GM18909 (cell line): Measurements from ENCODE around the gene SFXN1.
"Not testable (repeated sequence)": the region's sequence is repeated elsewhere in the genome, so short reads cannot be mapped to it uniquely, and the experiment has no call there.

Experiments
- ATAC-seq: cut with Tn5 transposase; IDR thresholded peaks from one replicate; pipeline ENCODE4 v1.9.1; 2021; ENCODE audit warnings: mild to moderate bottlenecking; ENCODE audit not compliant: unreplicated experiment, poor library complexity

Gene SFXN1

GRCh38 chr5:175535331-175535730 is 57.0 kb downstream of the SFXN1 start:
- ATAC-seq = not testable (repeated sequence)

DNA sequence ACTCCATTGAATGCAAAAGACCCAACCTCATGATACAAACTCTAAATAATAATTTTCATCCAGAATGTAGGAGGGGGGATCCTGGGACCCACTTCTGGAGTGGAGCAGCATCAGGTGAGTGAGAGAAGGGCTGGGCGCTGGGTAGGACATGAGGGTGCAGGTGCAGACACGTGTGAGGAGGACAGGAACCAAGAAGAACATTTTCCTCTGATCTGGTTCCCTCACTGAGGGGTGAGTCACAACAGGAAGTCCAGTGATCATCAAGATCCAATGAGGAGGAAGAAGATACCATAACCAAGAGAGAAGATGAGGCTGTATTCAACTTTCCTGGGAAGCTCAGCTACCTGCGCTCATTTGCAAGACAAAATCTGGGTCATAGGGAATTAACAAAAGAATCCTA is 57.4 kb downstream of the SFXN1 start:
- no peak for ATAC-seq

- no peak for ATAC-seq
Observed at GRCh38 chr5:175538576-175538975, 60.2 kb downstream of the SFXN1 start.

DNA sequence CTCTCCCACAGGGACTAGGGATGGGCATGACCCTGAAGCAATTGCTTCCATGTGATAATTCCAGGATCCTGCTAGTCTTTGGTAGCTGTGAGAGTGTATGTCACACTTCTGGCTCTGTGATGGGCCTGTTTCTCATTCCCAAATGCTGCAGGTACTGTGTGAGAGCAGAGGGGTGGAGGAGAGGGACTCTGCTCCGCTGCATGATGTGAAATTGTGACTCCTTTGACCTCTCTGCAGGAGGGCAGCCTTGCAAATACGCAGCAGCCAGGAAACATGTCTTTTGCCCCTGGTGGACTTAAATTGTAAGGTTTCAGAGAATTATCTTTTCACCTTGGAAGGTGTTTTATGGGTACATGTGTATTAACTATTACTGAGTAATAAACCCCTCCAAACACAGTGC is 61.6 kb downstream of the SFXN1 start:
- ATAC-seq = no peak

GRCh38 chr5:175541264-175541663 is 62.9 kb downstream of the SFXN1 start:
- ATAC-seq = no peak

- ATAC-seq = no peak
Observed at GRCh38 chr5:175542232-175542965, 64.0 kb downstream of the SFXN1 start.

- ATAC-seq = no peak
Observed at GRCh38 chr5:175542966-175543235, 64.5 kb downstream of the SFXN1 start.

GRCh38 chr5:175544108-175544511 is 65.8 kb downstream of the SFXN1 start:
- no peak for ATAC-seq

DNA sequence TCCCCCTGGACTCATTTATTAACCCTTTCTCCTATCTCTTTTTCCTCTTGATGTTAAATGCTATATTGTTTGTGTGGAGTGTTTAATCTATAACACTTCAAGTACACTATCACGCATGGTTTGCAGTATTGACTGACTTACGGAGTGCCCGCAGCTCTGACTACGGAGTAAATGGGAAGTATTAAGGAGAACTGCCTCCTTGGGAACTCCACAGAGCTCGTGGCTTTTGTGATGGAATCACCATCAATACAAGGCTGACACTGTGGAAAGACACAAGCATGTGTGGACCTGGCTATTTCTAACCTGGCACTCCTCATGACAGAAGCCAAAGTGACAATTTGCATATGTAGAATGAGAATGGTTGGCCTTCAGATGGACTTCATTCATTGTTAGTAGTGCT is 66.2 kb downstream of the SFXN1 start:
- ATAC-seq = no peak

DNA sequence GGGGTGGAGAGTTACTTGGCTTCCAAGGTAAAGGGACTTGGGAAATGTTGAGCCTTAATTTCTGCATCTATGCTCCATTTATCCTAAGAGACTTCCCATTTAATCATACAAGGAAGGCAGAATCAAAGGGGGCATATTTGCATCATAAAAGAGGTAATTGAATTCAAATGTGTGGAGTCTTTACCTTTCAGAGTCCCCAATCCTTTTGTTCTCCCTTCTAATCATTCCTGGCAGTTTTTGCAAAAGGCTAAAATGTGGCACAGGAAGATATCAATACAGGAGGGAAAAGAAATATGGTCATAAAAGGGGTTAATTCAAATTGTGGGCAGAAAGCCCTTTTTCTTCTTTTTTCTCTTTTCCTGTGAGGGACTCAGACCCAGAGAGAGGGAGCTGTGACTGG is 69.5 kb downstream of the SFXN1 start:
- no peak for ATAC-seq

DNA sequence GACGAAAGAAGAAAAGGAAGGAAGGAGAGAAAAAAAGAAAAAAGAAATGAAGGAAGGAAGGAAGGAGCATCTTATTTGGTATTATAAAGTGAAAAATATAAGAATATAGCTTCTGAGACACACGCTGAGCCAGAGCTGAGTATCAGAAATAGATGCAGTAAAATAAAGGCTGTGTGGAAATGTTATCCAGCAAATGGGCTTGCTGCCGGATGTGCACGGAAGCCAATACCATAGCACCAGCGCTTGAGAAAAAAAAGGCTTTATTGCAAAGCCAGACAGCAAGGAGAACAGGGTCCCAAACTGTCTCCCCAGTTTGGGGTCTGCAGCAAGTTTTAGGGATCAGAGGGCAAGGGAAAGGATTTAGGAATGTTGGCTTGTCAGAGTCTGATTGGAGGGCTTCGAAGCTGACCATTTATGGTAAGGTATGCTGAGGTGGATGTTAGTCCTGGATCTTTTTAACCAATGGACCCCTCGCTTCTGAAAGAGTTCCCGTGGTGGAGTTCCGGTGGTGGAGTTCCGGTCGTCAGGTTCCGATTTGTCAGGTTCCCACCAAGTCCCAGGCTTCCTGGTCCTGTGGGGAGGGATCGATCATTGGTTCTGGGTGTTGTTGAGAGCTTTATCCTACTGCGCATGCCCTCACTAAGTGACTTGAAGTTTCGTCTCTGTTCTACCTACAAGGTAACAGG is 70.4 kb downstream of the SFXN1 start:
- no peak for ATAC-seq

- no peak for ATAC-seq
Observed at GRCh38 chr5:175550055-175550805, 71.9 kb downstream of the SFXN1 start.

- no peak for ATAC-seq
Observed at GRCh38 chr5:175551266-175551665, 72.9 kb downstream of the SFXN1 start.

GRCh38 chr5:175554296-175554695 is 75.9 kb downstream of the SFXN1 start:
- ATAC-seq = no peak

GRCh38 chr5:175555168-175555785 is 76.9 kb downstream of the SFXN1 start:
- ATAC-seq = no peak

DNA sequence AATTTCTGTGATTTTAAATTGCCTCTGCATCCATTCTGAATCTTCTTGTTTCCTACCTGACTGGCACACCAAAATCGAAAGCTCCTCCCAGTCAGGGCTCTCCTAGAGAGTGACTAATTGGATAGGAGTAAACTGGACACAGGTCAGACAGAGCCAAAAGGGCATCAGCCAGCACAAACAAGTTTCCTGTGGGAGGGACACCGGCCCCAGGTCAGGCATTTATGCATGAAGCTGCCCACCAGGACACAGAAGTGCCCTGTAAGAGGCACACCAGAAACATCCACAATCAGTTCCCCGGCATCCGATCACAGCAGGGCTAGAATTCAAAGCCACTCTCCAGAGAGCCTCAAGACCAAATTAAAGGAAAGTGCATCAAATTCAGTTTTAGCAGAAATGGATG is 78.4 kb downstream of the SFXN1 start:
- no peak for ATAC-seq

GRCh38 chr5:175557778-175558177 is 79.4 kb downstream of the SFXN1 start:
- no peak for ATAC-seq

DNA sequence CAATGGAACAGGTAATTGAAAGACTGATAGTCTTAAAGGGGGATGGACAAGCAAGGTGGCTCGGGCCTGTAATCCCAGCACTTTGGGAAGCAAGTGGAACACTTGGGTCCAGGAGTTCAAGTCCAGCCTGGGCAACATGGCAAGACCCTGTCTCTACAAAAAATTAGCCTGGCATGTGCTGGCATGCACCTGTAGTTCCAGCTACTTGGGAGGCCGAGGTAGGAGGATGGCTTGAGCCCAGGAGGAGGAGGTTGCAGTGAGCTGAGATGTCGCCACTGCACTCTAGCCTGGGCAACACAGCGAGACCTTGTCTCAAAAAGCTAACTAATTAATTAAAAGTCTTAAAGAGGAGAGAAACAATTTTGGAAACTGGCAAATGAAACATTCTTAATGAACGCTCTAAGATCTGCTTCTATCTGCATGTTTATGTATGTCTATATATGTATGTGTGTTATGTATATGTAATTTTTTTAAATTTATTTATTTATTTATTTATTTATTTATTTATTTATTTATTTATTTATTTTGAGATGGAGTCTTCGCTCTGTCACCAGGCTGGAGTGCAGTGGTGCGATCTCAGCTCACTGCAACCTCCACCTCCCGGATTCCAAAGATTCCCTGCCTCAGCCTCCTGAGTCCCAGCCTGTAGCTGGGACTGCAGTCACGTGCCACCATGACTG is 80.6 kb downstream of the SFXN1 start:
- ATAC-seq = no peak

DNA sequence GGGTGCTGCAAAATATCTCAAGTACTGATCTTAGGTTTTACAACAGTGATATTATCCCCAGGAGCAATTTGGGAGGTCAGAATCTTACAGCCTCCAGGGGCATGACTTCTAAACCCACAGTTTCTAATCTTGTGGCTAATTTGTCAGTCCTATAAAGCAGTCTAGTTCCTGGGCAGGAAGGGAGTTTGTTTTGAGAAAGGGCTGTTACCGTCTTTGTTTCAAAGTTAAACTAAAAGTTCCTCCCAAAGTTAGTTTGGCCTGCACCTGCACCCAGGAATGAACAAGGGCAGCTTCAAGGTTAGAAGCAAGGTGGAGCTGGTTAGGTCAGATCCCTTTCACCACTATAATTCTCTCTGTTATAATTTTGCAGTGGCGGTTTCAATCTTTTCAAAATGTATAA is 81.7 kb downstream of the SFXN1 start:
- no peak for ATAC-seq

GRCh38 chr5:175561085-175561484 is 82.7 kb downstream of the SFXN1 start:
- no peak for ATAC-seq

DNA sequence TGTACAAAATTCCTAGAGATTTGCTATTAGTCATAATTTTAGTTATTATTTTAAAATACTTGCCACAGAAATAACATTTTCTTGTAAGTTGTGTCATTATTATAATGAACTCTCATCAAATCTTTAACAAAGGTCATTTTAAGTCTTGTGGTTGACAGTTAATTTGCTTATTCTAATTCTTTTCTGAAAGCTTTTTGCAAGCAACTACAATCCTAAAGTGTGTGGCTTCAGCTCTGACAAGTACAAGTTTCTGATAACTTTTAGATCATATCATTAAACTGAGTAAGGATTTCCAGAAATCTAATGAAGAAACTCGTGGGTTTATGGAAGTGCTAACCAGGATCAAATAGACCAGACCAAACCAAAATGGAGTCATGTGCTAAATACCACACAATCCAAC is 86.4 kb downstream of the SFXN1 start:
- no peak for ATAC-seq
